OCI-LY7 (cell line): Measurements from ENCODE around the gene ISG15. TPM values are rescaled to one million over a fixed set of nuclear protein-coding genes. Genes with fewer than 3 reads are reported as not detected.

Experiments used
- BruUV-seq: library from RNA; stranded (reverse); fragments of 400-500 nt; replicated peaks from 2 replicates; lab custom pipeline; 2021; lab: Mats Ljungman, UMichigan
- CTCF ChIA-PET: fragments of 300-600 bp; sonication (Branson Sonifier 250); formaldehyde crosslinking; loops from one replicate; lab custom pipeline; 2022; ENCODE audit warnings: antibody characterized with exemption; ENCODE audit not compliant: unreplicated experiment; lab: Charles Lee
- POLR2A ChIA-PET: fragments of 300-600 bp; sonication (Branson Sonifier 250); formaldehyde crosslinking; loops from one replicate; lab custom pipeline; 2022; ENCODE audit warnings: antibody characterized with exemption; lab: Charles Lee
- DNase-seq: peaks from one replicate; pipeline ENCODE4 v3.0.0-alpha.2; 2015; ENCODE audit warnings: low spot score
- H2AFZ ChIP-seq: fragments of 200-600 bp; sonication (generic), shearing (Covaris generic); 2 replicates; pipeline ENCODE4 v1.6.1; 2014; ENCODE audit warnings: mild to moderate bottlenecking, antibody characterized with exemption, low read length, moderate library complexity
- H3K27ac ChIP-seq: fragments of 200-600 bp; sonication (generic); 2 replicates; pipeline ENCODE4 v1.5.1; 2014; ENCODE audit warnings: mixed run types, low read depth, mild to moderate bottlenecking, moderate library complexity, low read length, inconsistent platforms; ENCODE audit not compliant: poor library complexity, severe bottlenecking
- H3K36me3 ChIP-seq: fragments of 200-600 bp; sonication (generic); 2 replicates; pipeline ENCODE4 v1.6.1; 2014; ENCODE audit warnings: mild to moderate bottlenecking, antibody characterized with exemption, low read length, moderate library complexity, mixed read lengths; ENCODE audit not compliant: insufficient read depth
- H3K4me1 ChIP-seq: fragments of 200-600 bp; sonication (generic); 2 replicates; pipeline ENCODE4 v1.5.1; 2014; ENCODE audit warnings: mild to moderate bottlenecking, low read length; ENCODE audit not compliant: insufficient read depth, poor library complexity, severe bottlenecking
- H3K4me2 ChIP-seq: fragments of 200-600 bp; sonication (generic); 2 replicates; pipeline ENCODE4 v1.6.1; 2014; ENCODE audit warnings: mild to moderate bottlenecking, low read length
- H3K4me3 ChIP-seq: fragments of 200-600 bp; sonication (generic); 2 replicates; pipeline ENCODE4 v1.5.1; 2014; ENCODE audit warnings: mild to moderate bottlenecking, low read depth, low read length; ENCODE audit not compliant: poor library complexity, severe bottlenecking
- H3K79me2 ChIP-seq: fragments of 200-600 bp; sonication (generic); 2 replicates; pipeline ENCODE4 v1.6.1; 2016; ENCODE audit warnings: low read depth, mild to moderate bottlenecking, low read length, moderate library complexity, mixed read lengths; ENCODE audit not compliant: insufficient read depth
- H3K9me2 ChIP-seq: fragments of 200-600 bp; sonication (generic); 2 replicates; pipeline ENCODE4 v1.6.1; 2016; ENCODE audit warnings: mild to moderate bottlenecking, low read length, mixed read lengths; ENCODE audit not compliant: insufficient read depth
- H3K9me3 ChIP-seq: fragments of 200-600 bp; sonication (generic); 2 replicates; pipeline ENCODE4 v1.6.1; 2014; ENCODE audit warnings: mild to moderate bottlenecking, mixed run types, low read length, mixed read lengths
- H4K20me1 ChIP-seq: fragments of 200-600 bp; sonication (generic); 2 replicates; pipeline ENCODE4 v1.6.1; 2014; ENCODE audit warnings: mild to moderate bottlenecking, antibody characterized with exemption, low read length, moderate library complexity, mixed read lengths; ENCODE audit not compliant: insufficient read depth
- CTCF ChIP-seq: fragments of 200-600 bp; sonication (generic); conservative IDR thresholded peaks from 2 replicates; pipeline ENCODE4 v1.5.1; 2014; ENCODE audit warnings: mild to moderate bottlenecking, antibody characterized with exemption, low read length, moderate library complexity, mixed read lengths
- EZH2phosphoT487 ChIP-seq: fragments of 200-600 bp; sonication (generic); IDR thresholded peaks from 2 replicates; pipeline ENCODE4 v1.6.1; 2018; ENCODE audit warnings: low read depth, borderline replicate concordance, mild to moderate bottlenecking, mixed run types, antibody characterized with exemption, low read length, moderate library complexity, mixed read lengths
- intact Hi-C: fragments of 100-400 bp; cut with micrococcal nuclease; formaldehyde crosslinking; loops from one replicate; pipeline ENCODE4 v1.10.0; 2022; ENCODE audit not compliant: unreplicated experiment
- total RNA-seq, 2 experiments: library from RNA; depleted of rRNA in 1 of 2; stranded (reverse); fragments of >200 nt in 1 of 2; shearing (Covaris generic) in 1 of 2; gene quantifications; 2 replicates each; pipeline ENCODE4 v1.2.3, GENCODE V29; 2014 to 2022

The ISG15 gene
- total RNA-seq, 2 experiments from 2014 or later: 65.4 to 110 TPM

GRCh38 chr1:981491-981954, 31.8 kb upstream of the ISG15 start:
- Histone ChIP-seq H3K9me2 (no peaks in the 10 kb centered on the region), H3K27ac (no peak overlapping the region), H3K36me3 (no peaks in the 10 kb centered on the region), H4K20me1 (no peaks in the 10 kb centered on the region), H3K9me3 (no peaks in the 10 kb centered on the region), H3K79me2 (no peaks in the 10 kb centered on the region), H3K4me1 (no peaks in the 10 kb centered on the region), H3K4me2 (no peak overlapping the region), H2AFZ (no peak overlapping the region), H3K4me3 (no peak overlapping the region)
- CTCF ChIA-PET: no interaction called here
- BruUV-seq: no TSS peak
- DNase-seq: no peak
- TF ChIP-seq CTCF: no peak
- intact Hi-C loops: loop anchor here (10.0 kb wide), 1 partner anchor 53 kb away; no protein-coding TSS in a partner anchor
- POLR2A ChIA-PET: no interaction called here

GRCh38 chr1:981955-982558, 31.2 kb upstream of the ISG15 start, which contains the start of gene PERM1:
PERM1 (minus strand) TSS chr1:982093; CDS start chr1:981029, 1,064 bp downstream.
- Histone ChIP-seq H3K4me2 (no peak within 1 kb of the TSS), H3K79me2 (no peaks in the 10 kb centered on the region), H3K36me3 (no peaks in the 10 kb centered on the region), H2AFZ (no peak within 1 kb of the TSS), H4K20me1 (no peaks in the 10 kb centered on the region), H3K27ac (no peak within 1 kb of the TSS), H3K4me3 (no peak within 1 kb of the TSS), H3K9me2 (no peaks in the 10 kb centered on the region), H3K9me3 (no peaks in the 10 kb centered on the region), H3K4me1 (no peaks in the 10 kb centered on the region)
- CTCF ChIA-PET: no interaction called here
- BruUV-seq: no TSS peak
- intact Hi-C loops: loop anchor here (10.0 kb wide), 1 partner anchor 53 kb away; no protein-coding TSS in a partner anchor
- DNase-seq: no peak
- POLR2A ChIA-PET: no interaction called here
- no peak for TF ChIP-seq CTCF
- TF ChIP-seq EZH2phosphoT487: no peak

- Histone ChIP-seq H3K4me2 (no peak overlapping the region), H3K9me2 (no peaks in the 10 kb centered on the region), H3K9me3 (no peaks in the 10 kb centered on the region), H3K79me2 (no peaks in the 10 kb centered on the region), H3K4me3 (no peak overlapping the region), H3K36me3 (no peaks in the 10 kb centered on the region), H3K27ac (no peak overlapping the region), H3K4me1 (no peaks in the 10 kb centered on the region), H4K20me1 (no peaks in the 10 kb centered on the region), H2AFZ (no peak overlapping the region)
- CTCF ChIA-PET: no interaction called here
- no peak for DNase-seq
- BruUV-seq: no TSS peak
- POLR2A ChIA-PET: no interaction called here
- TF ChIP-seq EZH2phosphoT487 (no peak), CTCF (no peak)
- intact Hi-C loops: loop anchor here (10.0 kb wide), 1 partner anchor 52 kb away; no protein-coding TSS in a partner anchor
Measured at GRCh38 chr1:982765-983436, 30.4 kb upstream of the ISG15 start.
